GM12875 (cell line): Measurements from ENCODE around the gene SLC29A1.

Experiments
- H3K4me3 ChIP-seq: one replicate; pipeline ENCODE4 v1.5.1; 2011; ENCODE audit warnings: low read depth, low read length, control low read depth
- TF ChIP-seq, protein P1 (sequence below): IDR thresholded peaks from 2 replicates; pipeline ENCODE4 v1.5.1; 2011; ENCODE audit warnings: low read depth, mild to moderate bottlenecking, control low read depth, inconsistent platforms, low read length, moderate library complexity, borderline replicate concordance; ENCODE audit not compliant: insufficient read depth

SLC29A1 gene

GRCh38 chr6:44278315-44278714 lies 54.9 kb downstream of the SLC29A1 start:
- H3K4me3 ChIP-seq: no peak overlapping the region
- TF ChIP-seq, protein P1, sequence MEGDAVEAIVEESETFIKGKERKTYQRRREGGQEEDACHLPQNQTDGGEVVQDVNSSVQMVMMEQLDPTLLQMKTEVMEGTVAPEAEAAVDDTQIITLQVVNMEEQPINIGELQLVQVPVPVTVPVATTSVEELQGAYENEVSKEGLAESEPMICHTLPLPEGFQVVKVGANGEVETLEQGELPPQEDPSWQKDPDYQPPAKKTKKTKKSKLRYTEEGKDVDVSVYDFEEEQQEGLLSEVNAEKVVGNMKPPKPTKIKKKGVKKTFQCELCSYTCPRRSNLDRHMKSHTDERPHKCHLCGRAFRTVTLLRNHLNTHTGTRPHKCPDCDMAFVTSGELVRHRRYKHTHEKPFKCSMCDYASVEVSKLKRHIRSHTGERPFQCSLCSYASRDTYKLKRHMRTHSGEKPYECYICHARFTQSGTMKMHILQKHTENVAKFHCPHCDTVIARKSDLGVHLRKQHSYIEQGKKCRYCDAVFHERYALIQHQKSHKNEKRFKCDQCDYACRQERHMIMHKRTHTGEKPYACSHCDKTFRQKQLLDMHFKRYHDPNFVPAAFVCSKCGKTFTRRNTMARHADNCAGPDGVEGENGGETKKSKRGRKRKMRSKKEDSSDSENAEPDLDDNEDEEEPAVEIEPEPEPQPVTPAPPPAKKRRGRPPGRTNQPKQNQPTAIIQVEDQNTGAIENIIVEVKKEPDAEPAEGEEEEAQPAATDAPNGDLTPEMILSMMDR: no peak

- H3K4me3 ChIP-seq: no peak overlapping the region
- TF ChIP-seq, protein P1: no peak
Measured at GRCh38 chr6:44278774-44279697, 55.6 kb downstream of the SLC29A1 start.
